Retinal pigment epithelial cell (primary cell): Measurements from ENCODE around the gene KBTBD12.

Experiments
- DNase-seq: peaks from one replicate; pipeline ENCODE4 v3.0.0-alpha.2; 2010; ENCODE audit warnings: low read depth
- H3K4me3 ChIP-seq: 2 replicates; pipeline ENCODE4 v1.5.1; 2011; ENCODE audit warnings: mild to moderate bottlenecking, low read length, control low read depth, moderate library complexity
- CTCF ChIP-seq: conservative IDR thresholded peaks from 2 replicates; pipeline ENCODE4 v1.5.1; 2011; ENCODE audit warnings: low read depth, low read length, control low read depth, inconsistent platforms

The KBTBD12 gene

GRCh38 chr3:128021768-128022372 is 106.8 kb downstream of the KBTBD12 start:
- H3K4me3 ChIP-seq, result no peak overlapping the region
- no peak for DNase-seq
- TF ChIP-seq CTCF, result no peak

- H3K4me3 ChIP-seq, result no peak overlapping the region
- TF ChIP-seq CTCF, result no peak
- no peak for DNase-seq
These were observed 118.1 kb downstream of the KBTBD12 start for GRCh38 chr3:128033102-128033501.

- no peak overlapping the region for H3K4me3 ChIP-seq
- TF ChIP-seq CTCF, result no peak
- DNase-seq, result no peak
These were observed 121.1 kb downstream of the KBTBD12 start for GRCh38 chr3:128036119-128036518.
